Neural crest cell (in vitro differentiated cells): ENCODE data around the gene PLXNC1. TPM values are rescaled to one million over a fixed set of nuclear protein-coding genes. Genes with fewer than 3 reads are reported as not detected.
A peak's percentile ranks its signal among the peaks of the same experiment; 100 is the strongest.

ENCODE experiments used
- DNase-seq: peaks from one replicate; pipeline ENCODE4 v3.0.0; 2021; ENCODE audit warnings: low read depth, mixed read lengths, low spot score
- H3K27ac Mint-ChIP-seq: one replicate; pipeline ENCODE4 v1.8.0; 2021; ENCODE audit warnings: mild to moderate bottlenecking, mixed read lengths; ENCODE audit not compliant: unreplicated experiment
- H3K27me3 Mint-ChIP-seq: 2 replicates; pipeline ENCODE4 v1.8.0; 2021; ENCODE audit warnings: low read depth, mild to moderate bottlenecking, mixed read lengths
- H3K36me3 Mint-ChIP-seq: 2 replicates; pipeline ENCODE4 v1.8.0; 2021; ENCODE audit warnings: low read depth, mild to moderate bottlenecking, mixed read lengths
- H3K4me1 Mint-ChIP-seq: 2 replicates; pipeline ENCODE4 v1.8.0; 2021; ENCODE audit warnings: mixed read lengths
- H3K4me3 Mint-ChIP-seq: one replicate; pipeline ENCODE4 v1.8.0; 2021; ENCODE audit warnings: mild to moderate bottlenecking, mixed read lengths
- H3K9me3 Mint-ChIP-seq: 2 replicates; pipeline ENCODE4 v1.8.0; 2021; ENCODE audit warnings: mixed read lengths
- total RNA-seq: library from RNA; stranded (reverse); gene quantifications from 2 replicates; pipeline ENCODE4 v1.2.1, GENCODE V29; 2021
- TF ChIP-seq, protein P1 (sequence below): fragments of 200-600 bp; sonication (generic); conservative IDR thresholded peaks from 2 replicates; pipeline ENCODE4 v1.5.0; 2021; ENCODE audit warnings: antibody characterized with exemption, mild to moderate bottlenecking

PLXNC1 gene
- total RNA-seq, 1 donor from 2014 or later: 5.8 TPM

DNA sequence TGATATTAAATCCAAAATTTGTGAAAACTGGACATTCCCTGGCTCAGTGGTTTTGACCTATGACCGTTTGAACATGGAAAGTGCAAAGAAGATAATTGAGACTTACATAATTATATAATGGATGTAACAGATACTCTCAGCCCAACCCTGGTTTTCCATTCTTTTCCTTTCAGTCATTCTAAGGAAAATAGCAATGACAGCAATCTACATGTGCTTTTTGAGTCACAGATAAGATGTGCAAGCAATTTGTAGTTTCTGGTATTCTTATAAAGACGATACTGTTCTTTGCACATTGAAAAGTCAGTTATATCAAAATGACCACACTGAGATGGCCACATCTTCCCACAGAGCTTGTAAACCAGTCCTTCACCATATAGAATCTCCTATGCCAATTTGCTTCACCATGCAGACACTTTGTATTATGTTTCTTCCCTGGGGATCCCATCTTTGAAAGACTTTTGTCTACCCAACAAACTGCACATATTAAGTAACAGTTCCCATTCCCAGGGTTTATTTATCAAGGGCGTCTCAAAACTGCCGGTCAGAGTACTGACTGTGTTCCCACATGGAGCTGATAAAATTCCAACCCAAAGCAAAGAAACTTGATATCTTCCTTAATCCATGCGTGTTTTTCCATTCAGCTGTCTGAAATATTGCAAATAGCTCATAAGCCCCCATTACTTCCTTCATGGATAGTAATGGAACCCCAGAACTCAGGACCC lies 34.8 kb downstream of the PLXNC1 start:
- DNase-seq: no peak
- Mint-ChIP-seq H3K27me3 (no peaks in the 10 kb centered on the region), H3K36me3 (peaks cover 3% of the 10 kb centered on the region), H3K4me3 (no peak overlapping the region), H3K27ac (no peak overlapping the region), H3K4me1 (peaks cover 3% of the 10 kb centered on the region), H3K9me3 (peaks cover 3% of the 10 kb centered on the region)
- TF ChIP-seq, protein P1, sequence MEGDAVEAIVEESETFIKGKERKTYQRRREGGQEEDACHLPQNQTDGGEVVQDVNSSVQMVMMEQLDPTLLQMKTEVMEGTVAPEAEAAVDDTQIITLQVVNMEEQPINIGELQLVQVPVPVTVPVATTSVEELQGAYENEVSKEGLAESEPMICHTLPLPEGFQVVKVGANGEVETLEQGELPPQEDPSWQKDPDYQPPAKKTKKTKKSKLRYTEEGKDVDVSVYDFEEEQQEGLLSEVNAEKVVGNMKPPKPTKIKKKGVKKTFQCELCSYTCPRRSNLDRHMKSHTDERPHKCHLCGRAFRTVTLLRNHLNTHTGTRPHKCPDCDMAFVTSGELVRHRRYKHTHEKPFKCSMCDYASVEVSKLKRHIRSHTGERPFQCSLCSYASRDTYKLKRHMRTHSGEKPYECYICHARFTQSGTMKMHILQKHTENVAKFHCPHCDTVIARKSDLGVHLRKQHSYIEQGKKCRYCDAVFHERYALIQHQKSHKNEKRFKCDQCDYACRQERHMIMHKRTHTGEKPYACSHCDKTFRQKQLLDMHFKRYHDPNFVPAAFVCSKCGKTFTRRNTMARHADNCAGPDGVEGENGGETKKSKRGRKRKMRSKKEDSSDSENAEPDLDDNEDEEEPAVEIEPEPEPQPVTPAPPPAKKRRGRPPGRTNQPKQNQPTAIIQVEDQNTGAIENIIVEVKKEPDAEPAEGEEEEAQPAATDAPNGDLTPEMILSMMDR: no peak

DNA sequence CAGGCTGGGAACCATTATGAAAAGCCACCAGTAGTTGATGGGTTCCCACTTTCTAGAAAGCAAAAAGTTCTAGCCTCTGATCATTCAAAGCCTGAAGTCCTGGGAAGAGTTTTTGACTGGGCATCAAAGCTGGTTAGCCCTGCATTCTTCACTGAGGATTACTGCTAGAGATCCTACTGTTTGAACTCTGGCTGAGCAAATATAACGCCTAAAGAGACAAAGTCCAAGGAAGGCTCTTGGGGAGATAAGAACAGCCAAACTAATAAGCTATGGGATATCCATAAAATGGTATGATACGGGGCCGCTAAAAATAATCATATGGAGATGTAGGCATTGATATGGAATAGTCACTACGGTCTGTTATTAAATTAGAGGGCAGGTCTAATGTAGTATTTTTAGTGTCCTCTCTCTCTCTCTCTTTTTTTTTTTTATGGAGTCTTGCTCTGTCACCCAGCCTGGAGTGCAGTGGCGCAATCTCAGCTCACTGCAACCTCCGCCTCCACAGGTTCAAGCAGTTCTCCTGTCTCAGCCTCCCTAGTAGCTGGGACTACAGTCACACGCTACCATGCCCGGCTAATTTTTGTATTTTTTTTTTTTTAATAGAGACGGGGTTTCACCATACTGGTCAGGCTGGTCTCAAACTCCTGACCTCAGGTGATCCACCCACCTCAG lies 35.5 kb downstream of the PLXNC1 start:
- no peaks in the 10 kb centered on the region for H3K36me3 Mint-ChIP-seq
- no peak overlapping the region for H3K27ac Mint-ChIP-seq
- peaks cover 3% of the 10 kb centered on the region for H3K4me1 Mint-ChIP-seq
- H3K27me3 Mint-ChIP-seq: no peaks in the 10 kb centered on the region
- no peak for DNase-seq
- H3K9me3 Mint-ChIP-seq: no peaks in the 10 kb centered on the region
- TF ChIP-seq, protein P1: no peak
- no peak overlapping the region for H3K4me3 Mint-ChIP-seq

DNA sequence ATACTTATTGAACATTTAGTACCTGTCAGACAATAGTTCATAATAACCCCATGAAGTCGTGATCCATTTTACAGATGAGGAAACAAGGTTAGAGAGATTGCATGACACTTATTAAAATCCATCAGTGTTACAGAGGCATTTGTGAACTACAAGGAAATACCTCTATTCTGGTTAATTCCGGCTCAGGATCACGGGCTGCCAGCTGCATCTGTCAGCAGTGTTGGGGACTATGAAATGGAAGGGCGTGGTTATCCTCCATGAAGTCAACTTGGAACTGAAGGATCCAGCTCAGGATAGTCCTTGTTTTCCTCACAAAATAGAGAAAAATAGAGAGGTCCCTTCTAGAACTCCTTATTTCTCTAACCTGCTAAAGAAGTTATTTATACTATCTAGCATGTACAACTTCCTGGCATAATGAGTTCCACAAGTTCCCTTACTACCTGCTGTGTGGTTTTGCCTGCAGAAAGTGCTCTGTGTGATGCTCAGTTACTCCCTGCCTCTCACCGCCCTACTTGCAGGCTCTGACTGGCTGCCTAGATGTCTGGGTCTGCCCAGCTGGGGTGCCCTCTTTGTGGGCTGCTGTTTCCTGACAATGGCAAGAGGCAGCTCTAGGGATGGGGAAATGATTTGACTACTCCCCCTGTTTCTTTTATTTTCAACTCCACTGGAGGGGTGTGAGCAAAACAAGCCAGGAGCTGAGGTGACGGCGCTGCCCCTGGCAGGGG lies 36.8 kb downstream of the PLXNC1 start:
- H3K4me1 Mint-ChIP-seq: peaks cover 3% of the 10 kb centered on the region
- H3K4me3 Mint-ChIP-seq: no peak overlapping the region
- TF ChIP-seq, protein P1: no peak
- no peak for DNase-seq
- H3K9me3 Mint-ChIP-seq: no peaks in the 10 kb centered on the region
- no peaks in the 10 kb centered on the region for H3K36me3 Mint-ChIP-seq
- no peak overlapping the region for H3K27ac Mint-ChIP-seq
- H3K27me3 Mint-ChIP-seq: no peaks in the 10 kb centered on the region

DNA sequence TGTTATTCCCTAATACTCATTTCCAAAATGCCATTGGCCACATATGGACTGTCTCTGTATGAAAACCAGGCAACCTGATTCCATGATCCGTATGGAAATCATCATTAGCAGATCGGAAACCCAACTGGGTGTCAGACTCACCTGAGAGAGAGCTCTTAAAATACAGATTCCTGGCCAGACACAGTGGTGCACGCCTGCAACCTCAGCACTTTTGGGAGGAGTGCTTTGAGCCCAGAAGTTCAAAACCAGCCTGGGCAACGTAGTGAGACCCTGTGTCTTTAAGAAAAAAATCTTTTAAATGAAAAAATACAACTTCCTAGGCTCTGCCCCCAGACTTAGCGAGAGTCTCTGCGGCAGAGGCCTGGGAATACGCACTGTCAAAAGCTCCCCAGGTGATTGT lies 37.4 kb downstream of the PLXNC1 start:
- Mint-ChIP-seq H3K9me3 (no peaks in the 10 kb centered on the region), H3K4me1 (peaks cover 3% of the 10 kb centered on the region), H3K36me3 (peaks cover 3% of the 10 kb centered on the region), H3K27me3 (no peaks in the 10 kb centered on the region), H3K4me3 (no peak overlapping the region), H3K27ac (no peak overlapping the region)
- DNase-seq: no peak
- TF ChIP-seq, protein P1: no peak

DNA sequence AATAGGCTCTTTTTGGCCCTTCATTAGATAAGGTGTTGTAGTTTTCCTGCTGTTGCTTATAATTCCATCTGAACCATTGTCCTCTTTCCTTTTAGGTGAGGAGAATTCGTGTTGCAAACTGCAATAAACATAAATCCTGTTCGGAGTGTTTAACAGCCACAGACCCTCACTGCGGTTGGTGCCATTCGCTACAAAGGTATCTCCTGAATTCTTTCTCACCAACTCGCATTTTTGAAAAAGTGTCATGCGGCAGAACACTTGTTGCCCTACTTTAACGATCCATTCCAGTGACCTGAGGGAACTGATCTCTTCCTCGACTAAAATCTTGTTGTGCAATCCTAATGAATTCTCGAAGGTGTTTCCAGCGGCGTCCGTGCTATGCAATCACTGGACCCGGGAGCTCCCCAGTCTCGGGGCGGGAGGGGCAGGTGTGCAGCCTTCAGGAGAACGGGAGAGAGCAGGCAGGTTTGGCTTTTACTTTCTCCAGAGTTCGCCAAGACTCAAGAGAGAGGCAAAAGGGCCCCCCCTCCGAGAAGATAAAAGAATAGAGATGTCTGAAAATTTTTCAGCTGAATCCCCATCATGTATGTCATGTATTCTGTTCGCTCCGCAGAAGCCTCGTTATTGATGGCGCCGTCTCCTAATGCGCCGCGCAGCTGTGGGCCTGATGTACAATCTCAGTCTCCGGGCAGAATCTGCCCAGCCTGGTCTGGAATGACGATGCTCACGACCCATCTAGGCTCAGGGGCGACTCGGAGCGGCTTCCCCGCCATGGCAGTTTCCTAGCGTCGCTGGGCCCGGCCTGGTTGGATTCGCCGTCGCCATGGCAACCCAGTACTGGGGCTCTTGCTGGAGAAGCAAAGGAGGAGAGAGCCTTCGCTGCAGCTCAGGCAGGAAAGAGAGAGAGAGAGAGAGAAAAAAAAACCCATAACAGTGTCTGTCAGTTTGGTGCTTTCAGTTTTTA lies 38.2 kb downstream of the PLXNC1 start:
- H3K27me3 Mint-ChIP-seq: no peaks in the 10 kb centered on the region
- H3K27ac Mint-ChIP-seq: no peak overlapping the region
- peaks cover 3% of the 10 kb centered on the region for H3K4me1 Mint-ChIP-seq
- peak overlapping the region; percentile 39 for H3K4me3 Mint-ChIP-seq
- no peaks in the 10 kb centered on the region for H3K9me3 Mint-ChIP-seq
- peaks cover 3% of the 10 kb centered on the region for H3K36me3 Mint-ChIP-seq
- TF ChIP-seq, protein P1: no peak
- peak; percentile 76 for DNase-seq
